HG02981 (cell line): ENCODE measurements around the gene MPZL3.

Experiments used
- ATAC-seq: cut with Tn5 transposase; IDR thresholded peaks from one replicate; pipeline ENCODE4 v1.9.1; 2021; ENCODE audit warnings: mild to moderate bottlenecking, moderate library complexity; ENCODE audit not compliant: unreplicated experiment

MPZL3 gene

DNA sequence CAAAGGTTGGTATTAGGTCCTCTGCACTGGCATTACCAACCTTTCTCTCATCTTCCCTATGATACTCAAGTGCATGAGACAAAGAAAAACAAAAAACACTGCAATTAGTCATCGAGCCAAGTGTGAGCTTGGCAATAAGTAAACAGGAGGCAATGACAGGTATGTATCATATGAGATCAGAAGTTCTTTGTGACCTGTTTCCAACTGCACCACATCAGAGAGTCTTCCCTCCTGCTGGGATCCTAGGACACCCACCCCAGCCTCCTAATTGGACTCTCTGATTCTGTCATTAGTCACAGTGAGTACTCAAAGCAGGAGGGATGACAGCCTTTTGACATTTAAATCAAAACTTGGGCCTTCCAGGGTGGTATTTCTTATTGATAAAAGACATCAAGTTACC, 19.5 kb downstream of the MPZL3 start:
- no peak for ATAC-seq

DNA sequence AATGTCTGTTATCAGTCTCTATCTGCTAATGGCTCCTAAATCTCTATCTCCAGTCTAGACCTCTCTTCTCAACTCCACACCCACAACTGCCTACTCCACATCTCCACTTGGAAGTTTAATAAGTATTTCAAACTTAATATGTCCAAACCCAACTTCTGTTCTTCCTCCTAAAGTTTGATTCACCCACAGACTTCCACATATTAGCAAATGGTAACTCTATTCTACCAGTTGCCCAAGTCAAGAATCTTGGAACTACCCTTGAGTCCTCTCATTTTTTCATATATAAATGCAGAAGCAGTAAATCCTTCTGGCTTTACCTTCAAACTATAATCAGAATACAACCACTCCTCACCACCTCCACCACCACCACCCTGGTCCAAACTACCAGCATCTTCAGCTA, 20.7 kb downstream of the MPZL3 start:
- ATAC-seq, result no peak

DNA sequence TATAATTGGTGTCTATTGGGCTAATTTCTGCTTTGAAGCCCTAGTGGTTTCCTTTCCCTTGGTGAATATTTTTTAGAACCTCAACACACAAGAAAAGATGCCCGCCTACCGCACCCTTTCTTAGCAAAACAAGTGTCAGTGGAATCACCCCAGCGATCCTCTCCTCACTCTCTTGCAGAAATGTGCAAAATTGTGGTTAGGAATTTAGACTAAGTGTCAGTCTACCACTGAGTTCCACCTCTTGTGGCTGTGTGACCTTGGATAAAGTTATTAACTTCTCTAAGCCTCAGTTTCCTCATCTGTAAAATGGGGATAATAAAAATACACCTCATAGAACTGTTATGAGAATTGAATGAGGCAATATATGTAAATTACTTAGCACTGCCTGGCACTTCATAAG, 22.1 kb downstream of the MPZL3 start:
- ATAC-seq, result no peak

DNA sequence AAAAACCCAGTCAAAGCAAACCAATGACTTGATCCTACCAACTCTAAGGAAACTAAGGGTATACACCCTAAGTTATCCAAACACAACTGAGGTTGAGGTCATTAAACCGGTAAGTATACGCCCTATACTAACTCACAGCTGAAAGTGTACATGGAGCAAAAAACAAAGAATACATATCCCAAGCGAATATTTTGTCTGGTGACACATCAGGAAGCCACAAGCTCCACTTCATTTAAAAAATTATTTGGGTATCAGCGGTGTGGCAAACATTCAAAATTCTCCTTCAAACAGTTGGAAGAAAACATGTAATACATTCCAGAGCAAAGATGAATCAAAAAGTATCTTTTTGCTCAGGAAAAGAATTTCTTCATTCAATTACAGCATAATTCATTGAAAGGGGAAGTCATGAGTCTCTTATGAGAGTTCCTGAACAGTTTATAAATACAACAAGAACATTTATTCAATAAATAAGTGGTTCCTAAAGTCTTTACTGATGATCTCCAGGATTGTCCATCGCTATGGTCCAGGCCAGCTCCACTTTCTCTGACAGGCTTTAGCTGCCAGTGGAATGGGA, 22.8 kb downstream of the MPZL3 start:
- no peak for ATAC-seq

DNA sequence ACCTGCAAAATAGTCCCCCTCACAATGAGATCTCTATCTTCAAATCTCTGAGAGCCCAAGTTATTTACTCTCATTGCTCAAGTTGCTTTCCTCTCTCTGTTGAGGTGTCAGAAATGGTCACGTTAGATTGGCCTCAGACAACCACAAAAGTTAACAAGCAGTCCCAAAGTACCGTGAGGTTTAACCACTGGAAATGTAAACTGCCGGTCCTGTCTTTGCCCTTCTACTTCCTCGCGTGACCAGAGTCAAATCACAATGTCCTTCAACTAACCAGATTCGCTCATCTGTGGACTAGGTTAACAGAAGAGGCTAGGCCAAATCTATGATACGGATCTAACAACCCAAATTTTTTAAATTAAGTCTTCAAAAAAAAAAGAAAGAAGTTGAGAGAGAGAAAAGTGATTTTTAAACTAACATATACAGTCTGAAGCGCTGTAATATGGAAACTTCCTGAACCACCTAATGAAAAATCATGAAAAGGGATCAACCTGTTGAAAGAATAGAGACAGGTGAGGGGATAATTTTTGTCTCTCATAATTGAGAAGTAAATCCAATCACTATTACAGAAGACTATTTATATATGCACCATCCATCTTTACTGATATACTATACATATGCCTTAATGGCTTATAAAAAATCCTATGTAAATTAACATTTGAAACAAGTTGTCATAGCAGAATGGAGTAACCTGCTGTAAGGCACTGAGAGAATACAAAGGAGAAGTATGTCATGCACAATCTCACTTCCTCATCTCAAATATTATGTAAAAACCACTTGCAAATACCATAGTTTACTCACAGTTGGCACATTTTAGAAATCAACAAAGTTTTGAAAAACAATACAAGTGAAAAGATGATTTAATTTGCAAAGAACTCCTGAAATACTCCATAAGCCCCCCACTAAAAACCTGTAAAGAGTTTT, 24.0 kb downstream of the MPZL3 start:
- peak; percentile 58 for ATAC-seq

DNA sequence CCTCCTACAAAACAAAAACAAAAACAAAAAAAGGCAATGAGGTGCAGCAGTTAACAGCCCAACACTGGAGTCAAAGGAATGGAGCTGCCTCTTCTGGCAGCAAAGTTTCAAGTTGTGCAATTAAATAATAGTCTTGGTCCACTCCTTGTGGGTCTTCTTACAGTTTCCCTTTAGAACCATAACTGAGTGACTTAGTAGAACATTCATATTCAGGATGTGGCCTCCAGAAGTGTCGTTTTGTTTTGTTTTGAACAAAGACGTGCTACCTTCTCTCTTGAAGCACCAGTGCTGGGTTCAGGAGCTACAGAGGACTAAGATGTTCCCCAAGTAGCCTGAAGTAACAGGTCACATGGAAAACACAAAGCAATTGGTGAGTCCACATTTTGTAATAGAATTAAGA, 25.4 kb downstream of the MPZL3 start:
- ATAC-seq, result no peak

DNA sequence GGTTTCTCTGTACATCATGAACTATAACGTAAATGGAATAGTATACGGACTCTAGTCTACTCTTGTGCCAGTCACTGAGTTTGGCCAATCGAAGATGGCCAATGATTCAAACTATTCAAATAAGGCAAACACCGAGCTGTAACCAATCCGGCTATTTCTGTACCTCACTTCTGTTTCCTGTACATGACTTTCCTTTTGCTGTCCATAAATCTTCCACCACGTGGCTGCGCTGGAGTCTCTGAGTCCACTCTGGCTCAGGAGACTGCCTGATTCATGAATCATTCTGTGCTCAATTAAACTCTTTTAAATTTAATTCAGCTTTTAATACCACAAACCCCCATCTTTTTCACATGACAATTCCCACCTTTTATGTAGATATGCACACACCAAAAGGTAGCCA, 25.9 kb downstream of the MPZL3 start:
- no peak for ATAC-seq

DNA sequence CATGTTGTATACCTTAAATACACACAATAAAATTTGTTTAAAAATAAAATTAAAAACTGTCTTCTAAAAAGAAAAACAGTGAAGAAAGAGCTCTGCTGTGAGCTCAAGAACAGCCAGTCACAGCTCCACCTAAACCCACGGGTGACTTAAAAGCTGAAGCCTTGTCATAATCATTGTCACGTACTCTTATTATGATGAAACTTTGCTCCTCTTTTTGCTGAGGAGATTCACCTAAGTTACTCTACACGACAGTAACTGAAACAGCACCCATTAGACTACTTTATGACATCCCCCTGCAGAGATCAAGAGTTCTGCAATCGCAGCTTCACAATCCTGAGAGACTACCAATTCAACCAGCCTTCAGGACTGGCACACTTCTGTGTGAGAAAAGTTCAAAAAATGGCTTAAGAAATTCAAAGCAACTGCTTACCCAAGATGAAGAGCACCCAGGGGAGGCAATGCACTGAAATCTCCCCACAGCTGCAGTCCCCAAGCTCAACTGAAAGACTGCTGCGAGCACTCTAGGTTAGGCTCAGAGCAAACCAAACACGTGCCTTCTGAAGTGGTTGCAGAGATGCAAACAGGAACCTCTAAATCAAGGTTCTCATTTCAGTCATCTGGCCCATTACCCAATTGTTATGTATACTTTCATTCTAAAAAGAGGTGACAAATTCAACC, 27.5 kb downstream of the MPZL3 start, which contains the start of gene JAML:
JAML (minus strand) TSS at position 501 of the 678 bp plus-strand sequence. CDS start 10,145 bp downstream, outside the sequence.
- peak; percentile 52 for ATAC-seq

DNA sequence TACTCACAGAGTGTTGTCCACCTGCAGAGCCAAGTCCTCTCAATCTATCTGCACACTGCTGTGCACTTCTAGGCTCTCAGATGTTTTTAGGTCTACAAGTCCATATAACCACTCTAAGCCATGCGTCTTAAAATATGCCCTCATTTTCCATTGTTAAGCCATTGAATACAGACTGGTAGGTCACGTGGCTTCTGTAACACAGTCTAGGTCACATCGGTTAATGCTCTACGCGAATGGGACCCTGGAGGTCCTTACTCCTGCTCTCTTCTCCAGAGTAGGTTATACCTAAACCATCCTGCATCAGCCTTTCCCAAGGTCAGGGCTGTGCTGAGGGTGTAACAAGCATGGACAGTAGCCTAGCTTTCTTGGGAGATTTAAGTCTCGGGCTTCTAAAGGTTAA, 28.2 kb downstream of the MPZL3 start:
- ATAC-seq, result no peak

DNA sequence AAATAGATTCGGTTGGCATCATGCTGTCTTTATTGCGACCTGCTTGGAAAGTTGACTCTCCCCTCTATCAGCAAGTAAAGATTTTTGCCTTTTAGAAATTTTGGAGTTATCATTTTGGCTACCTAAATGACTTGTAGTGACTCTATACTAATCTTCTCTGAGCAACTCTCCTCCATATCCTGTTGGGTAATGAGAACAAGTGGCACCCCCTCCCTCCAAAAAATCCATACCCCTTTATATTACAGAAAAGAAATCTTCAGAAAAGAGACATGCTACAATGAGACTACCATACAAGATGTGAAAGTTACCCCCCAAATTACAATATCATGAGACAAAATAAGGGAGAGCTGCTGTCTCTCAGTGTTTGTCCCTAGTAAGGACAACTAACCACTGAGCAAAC, 28.6 kb downstream of the MPZL3 start:
- ATAC-seq, result no peak

DNA sequence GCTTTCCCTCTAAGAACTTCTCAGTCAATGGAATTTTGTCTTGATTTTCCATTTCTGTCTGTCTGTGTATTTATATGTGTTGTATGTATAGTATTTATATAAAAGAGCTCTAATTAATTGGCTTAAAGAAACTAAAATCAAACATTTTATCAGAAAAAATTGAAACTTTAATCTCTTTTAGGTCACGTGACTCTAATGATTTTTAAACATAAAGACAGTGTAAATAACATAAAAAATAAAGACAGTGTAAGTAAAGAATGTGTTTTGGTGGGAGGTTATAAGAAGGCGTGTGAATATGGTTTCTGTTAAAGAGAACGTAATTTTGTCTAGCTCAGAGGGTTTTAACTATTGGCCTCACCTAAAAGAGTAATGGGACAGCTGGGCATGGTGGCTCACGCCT, 29.7 kb downstream of the MPZL3 start:
- no peak for ATAC-seq

DNA sequence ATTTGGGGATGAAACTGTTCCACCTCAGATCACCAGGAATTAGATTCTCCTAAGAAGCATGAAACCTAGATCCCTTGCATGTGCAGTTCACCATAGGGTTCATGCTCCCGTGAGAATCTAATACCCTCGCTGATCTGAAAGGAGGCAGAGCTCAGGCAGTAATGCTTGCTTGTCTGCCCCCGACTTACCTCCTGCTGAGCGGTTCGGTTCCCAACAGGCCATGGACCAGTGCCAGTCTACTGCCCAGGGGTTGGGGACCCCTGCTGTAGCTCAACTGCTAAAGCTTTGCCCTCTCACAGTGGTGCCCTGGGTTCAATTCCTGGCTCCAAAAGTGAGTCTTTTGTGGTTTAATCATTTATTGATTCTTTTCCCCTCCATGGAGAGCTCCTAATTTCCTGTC, 30.7 kb downstream of the MPZL3 start:
- no peak for ATAC-seq

DNA sequence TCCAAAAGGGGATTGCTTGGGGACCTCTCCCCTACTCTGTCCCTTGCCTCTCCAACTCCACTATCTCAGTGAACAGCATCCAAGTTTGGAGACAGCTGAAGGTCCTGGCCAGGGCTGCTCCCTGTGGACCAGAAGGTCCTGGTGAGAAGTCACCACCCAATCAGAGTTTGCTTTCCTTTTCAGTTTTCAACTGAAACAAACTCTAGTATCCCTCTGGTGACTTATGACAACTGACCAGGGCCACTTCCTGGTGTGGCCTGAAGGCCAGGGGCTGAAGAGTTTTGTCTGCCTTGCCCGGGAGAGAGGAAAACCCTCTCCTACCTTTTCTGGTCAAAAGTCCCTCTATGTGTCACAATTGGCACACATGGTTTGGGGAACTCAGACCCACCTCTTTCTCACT, 32.4 kb downstream of the MPZL3 start:
- ATAC-seq, result no peak

DNA sequence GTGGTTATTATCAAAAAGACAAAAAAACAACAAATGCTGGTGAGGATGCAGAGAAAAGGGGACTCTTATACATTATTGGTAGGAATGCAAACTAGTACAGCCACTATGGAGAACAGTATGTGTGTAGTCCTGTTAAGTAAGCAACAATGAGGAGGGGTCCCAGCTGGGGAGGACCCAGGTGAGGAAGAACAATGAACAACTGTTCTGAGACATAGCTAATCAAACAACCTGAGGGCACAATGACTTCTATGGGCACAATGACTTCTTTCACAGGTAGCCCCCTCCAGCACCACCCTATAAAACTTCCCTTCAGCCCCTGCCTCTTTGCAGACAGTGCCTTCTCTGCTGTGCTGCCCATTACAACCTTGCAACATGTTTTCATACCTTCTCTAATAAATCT, 32.9 kb downstream of the MPZL3 start:
- no peak for ATAC-seq

DNA sequence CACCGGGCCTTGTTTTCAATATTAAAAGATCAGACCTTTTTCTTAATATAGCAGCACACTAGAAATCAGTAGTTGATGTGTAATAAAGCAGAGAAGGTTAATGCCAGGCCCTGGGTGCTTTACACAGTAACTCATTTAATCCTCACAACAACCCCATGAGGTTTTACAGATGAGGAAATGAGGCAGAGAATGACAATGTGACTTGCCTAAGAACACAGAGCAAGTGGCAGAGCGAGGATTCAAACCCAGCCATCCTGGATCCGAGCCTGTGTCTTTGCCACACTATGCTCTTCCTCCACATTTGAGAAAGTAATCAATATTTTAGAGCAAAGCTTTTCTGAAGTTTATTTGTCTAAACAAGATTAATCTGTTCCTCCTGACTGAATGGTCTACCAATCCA, 34.6 kb downstream of the MPZL3 start:
- ATAC-seq, result no peak

DNA sequence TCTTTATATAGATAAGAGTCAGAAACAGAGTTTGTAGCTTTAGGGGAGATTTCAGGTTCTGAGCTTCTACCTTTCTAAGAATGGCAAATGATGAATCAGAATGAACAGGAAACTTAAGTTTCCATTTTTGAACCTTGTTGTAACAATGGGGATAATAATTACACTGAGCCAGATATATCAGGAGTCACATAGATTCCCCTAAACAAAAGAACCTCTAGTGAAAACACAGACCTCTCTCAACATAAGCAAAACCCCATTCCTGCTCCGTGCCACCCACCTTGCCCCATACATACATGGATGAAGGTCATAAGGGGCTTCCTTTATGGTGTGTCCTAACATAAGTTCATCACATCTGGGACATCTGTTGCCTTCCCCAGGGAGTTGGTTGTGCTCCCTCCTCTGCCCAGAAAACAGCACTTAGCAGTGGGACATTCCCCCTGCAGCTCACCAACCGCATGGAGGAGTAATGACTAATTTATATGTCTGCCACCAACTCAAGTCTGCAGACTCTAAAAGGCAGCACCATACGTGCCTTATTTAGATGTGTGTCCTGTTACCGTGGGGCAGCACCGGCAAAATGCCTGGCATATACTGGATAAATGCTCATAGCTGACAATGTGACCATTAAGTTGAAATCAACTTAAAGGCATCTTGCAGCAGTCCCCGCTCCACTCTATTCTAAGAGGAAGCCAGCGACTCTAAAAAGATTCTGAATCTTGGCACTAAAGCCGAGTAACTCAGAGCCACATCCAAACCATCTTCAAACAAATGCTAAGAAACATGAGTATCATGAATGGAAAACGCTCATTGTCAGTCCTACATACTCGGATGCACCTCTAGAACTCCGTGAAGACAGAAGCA, 35.3 kb downstream of the MPZL3 start:
- ATAC-seq, result peak; percentile 43

DNA sequence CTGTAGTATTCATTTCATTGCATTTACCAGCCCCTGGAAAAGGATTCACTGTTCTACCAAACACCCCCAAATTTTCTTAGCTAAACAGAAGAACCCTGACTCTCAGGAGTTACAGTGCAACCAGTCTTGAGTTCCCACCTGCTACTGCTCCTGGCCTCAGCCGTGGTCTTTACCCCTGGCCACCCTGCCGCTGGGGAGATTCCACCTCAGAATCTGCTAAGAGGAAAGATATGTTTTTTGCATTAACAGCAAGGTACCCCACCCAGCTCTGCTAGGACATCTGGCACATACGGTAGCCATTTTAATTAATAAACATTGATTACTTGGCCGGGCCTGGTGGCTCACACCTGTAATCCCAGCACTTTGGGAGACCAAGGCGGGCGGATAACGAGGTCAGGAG, 36.4 kb downstream of the MPZL3 start:
- ATAC-seq, result no peak

DNA sequence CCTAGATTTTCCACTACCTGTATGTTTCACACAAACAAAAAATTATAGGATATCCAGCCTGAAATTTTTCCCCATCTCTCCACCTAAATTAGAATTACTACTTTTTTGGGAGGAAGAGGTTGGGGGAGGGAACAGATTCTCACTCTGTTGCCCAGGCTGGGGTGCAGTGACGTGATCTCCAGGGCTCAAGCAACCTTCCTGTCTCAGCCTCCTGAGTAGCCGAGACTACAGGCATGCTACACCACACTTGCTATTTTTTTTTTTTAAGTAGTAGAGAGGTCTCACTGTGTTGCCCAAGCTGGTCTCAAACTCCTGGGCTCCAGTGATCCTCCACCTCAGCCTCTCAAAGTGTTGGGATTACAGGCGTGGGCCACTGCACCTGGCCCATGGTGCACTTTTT, 36.9 kb downstream of the MPZL3 start:
- no peak for ATAC-seq

DNA sequence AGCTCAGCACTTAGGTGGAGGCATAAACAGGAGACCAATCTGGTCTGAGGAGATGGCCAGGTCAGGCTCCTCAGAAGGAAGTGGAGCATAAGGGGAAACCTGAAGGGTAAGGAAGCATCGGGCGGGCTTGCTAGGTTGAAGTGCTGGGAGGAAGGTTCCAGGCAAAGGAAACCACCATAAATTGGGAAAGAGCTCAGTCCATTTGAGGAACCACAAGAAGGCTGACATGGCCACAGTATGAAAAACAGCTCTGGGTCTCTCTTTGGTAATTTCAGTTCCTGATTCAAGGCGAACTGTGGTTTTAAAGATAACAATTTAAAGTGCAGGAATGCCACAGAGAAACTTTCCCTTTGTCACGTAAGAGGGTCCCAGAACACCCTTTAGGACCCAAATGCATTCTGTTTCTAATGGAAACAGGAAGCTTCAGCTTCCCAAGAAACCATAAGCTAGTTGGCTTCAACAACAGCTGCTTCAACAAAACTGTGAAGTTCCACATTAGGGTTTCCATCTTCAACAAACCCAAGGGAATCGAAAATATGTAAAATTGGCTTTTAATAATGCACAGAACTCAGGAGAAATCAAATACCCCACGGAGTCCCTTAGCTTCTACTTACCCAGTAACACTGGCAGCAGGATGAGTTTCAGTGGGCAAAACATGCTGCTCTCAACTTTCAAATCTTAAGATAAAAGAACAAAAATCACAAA, 37.8 kb downstream of the MPZL3 start:
- no peak for ATAC-seq

DNA sequence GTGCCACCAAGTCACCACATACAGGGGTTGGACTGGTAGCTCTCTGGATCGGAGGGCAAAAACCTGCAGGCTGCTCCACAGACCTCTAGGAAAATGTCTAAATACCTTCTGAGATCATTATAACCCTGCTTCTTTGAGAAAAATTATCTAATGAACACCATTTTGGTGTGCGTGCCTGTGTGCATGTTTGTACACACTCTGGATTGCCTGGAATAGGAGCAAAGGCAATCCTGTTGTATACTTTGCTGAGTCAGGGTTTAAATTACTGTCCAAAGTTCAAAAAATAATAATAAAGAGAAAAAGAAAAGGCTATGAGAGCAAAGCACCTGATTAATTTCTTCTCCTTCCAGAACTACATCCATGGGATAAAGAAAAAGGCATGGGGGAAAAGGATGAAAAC, 38.4 kb downstream of the MPZL3 start:
- no peak for ATAC-seq
